T-helper 1 cell treated with Interleukin-12 subunit alpha and Interleukin-12 subunit beta and Interleukin-4 antibody, amounts not matched to agents 30 ng/mL and 1 ng/mL, for 36 hours (primary cell): ENCODE results near the gene ITPKB. TPM values are rescaled to one million over a fixed set of nuclear protein-coding genes. Genes with fewer than 3 reads are reported as not detected.

Source experiments
- intact Hi-C: fragments of 100-400 bp; cut with micrococcal nuclease; formaldehyde crosslinking; loops from one replicate; pipeline ENCODE4 v1.15.1; 2024
- total RNA-seq: library from RNA; stranded (reverse); gene quantifications from 2 replicates; pipeline ENCODE4 v1.2.3, GENCODE V29; 2022

Gene ITPKB
- total RNA-seq, 1 donor from 2014 or later, result 45.3 TPM

DNA sequence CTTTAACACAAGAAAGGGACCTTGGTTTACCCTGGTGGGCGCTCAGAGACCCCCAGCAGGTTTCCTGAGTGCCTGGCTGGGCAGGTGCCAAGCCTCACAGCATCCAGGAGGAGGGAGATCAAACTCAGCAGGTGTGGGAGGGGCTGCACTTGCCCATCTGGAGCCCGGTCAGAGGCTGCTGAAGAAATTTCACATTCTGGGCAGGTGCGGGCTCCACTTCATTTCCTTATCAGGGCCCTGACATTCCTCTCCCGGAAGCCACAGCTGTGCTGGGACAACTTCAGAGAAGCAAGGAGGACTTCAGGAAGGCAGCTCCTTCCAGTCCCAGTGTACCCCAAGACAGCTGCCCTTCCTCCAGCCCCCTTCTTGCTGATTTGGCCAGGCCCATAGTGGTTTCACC lies 82.9 kb downstream of the ITPKB start:
- intact Hi-C loops, result no loop called here

DNA sequence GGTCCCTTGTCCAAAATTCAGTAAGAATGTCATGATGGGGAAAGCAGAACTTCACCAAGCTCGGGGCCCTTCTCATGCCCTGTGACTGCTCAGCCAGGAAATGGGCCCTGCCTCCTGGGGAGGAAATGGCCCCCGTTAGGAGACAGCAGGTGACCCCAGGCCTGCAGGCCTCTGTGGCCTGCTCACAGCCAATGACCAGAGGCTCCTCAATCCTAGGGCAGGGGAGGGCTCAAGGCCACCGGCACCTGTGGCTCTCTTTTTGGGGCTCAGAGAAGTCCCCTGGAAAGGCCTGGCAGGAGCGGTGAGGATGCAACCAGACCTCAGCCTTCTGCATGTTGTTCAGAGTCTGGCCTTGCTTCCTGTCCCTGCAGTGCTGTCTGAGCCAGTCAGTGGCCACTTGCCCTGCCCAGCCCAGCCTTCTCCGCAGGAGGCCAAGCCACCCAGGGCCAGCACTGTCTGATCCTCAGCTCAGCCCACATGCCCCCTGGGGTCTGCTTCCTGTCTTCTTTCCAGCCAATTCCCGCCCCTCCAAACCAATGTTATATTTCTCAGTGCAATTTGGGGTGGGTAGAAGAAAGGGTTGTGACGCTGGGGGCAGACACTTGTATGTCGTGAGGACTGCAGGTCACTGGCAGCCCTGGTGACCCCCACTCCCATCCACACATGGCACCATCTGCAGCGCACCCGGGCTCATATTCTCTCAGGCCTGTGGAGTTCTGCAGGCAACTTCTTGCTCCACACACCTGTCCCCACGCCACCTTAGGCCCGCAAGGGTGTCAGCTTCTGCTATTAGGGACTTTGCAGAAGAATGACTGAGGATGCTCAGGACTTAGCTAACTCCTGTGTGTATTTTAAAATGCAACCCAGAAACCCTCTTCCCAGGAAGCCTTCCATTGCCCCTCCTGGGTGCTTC lies 83.6 kb downstream of the ITPKB start:
- intact Hi-C loops, result no loop called here

- intact Hi-C loops, result no loop called here
Measured at GRCh38 chr1:226654668-226655055, 84.4 kb downstream of the ITPKB start.

DNA sequence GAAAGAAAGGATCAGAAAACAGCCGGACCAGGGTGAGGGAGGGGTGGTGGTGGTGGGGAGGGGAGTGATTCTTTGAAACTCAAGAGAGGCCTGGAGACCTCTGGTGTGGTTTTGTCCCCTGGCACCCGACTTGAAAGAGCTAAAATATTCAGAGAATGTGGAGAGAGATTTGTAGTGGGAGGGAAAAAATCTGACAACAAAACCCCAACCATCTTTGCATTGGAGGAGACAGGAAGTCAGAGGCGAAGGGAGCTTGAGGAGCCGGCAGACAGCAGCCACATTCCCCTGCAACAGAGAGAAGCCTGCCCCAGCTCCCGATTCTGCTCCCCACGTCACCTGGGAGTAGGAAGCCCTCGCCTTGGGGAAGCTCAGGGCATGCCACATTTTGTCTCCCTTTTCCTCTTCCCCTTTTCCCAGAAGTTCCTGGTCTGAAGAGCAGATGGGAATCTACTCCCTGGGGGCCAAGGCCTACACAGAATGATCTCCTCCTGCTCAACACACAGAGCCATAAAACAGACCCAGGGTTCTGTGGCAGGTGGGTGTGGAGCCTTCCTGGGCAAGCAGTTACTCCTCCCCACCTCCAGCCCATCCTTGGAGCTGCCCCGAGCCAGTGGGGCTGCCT lies 84.9 kb downstream of the ITPKB start:
- intact Hi-C loops, result no loop called here

- intact Hi-C loops, result loop anchor here (1.0 to 2.0 kb wide), 7 partner anchors 10 to 320 kb away; partner anchors contain the start of gene ITPKB
Measured at GRCh38 chr1:226653311-226653921, 85.7 kb downstream of the ITPKB start.

- intact Hi-C loops, result loop anchor here (1.0 to 2.0 kb wide), 7 partner anchors 9 to 319 kb away; partner anchors contain the start of gene ITPKB
Measured at GRCh38 chr1:226652613-226653012, 86.5 kb downstream of the ITPKB start.

- intact Hi-C loops, result loop anchor here (2.0 kb wide), 2 partner anchors 51 to 87 kb away; partner anchors contain the start of gene ITPKB
Measured at GRCh38 chr1:226651732-226652105, 87.4 kb downstream of the ITPKB start.

- intact Hi-C loops, result no loop called here
Measured at GRCh38 chr1:226651041-226651731, 87.9 kb downstream of the ITPKB start.

GRCh38 chr1:226650236-226650841 lies 88.7 kb downstream of the ITPKB start:
- intact Hi-C loops, result no loop called here

GRCh38 chr1:226649780-226650179 lies 89.3 kb downstream of the ITPKB start:
- intact Hi-C loops, result loop anchor here (1.0 kb wide), 1 partner anchor 179 kb away; no protein-coding TSS in a partner anchor

GRCh38 chr1:226649244-226649643 lies 89.8 kb downstream of the ITPKB start:
- intact Hi-C loops, result loop anchor here (1.0 kb wide), 1 partner anchor 179 kb away; no protein-coding TSS in a partner anchor

- intact Hi-C loops, result no loop called here
Measured at GRCh38 chr1:226648421-226648820, 90.7 kb downstream of the ITPKB start.

DNA sequence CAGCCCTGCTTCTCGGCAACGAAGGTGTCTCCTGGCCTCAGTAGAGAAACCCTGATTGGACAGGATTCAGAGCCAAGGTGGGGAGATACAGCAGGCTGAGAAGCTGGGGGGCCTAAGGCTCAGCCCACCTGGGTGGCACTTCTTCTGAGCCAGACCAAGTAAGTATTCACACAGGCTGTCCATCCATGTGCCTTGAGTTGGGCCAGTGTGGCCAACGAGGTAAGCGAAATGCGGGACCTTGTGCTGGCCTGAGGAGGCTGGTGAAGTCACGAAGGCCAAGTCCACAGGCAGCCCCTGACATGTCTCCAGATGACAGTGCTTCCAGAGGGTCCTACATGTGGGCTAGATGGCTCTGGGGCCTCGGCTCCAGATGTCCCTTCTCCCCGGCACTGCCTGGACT lies 91.4 kb downstream of the ITPKB start:
- intact Hi-C loops, result no loop called here

DNA sequence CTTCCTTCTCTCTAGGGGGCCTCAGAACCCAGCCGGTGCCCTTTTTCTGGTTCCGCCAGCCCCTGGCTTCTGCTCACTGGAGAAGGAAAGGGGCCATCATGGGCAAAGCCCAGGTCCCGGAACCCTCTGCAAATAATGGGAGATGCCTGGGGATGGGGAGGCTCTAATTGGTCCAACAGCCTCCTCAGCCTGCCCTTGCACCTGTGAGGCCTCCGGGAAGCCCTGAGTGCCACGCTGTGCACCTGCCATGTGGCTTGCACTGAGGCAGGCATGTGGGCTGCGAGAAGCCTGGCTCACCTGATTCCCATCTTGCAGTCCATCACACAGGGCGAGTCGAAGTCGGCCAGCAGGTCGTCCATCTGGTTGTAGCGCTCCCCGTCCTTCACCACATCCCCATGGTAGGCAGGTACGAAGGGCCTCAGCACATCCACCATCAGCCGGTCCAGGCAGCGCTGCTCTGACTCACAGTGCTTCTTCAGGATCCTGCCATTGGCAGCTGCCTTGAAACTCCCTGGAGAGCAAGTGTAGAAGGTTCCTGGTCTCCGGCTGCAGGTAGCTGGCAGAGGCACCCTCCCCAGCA lies 92.1 kb downstream of the ITPKB start:
- intact Hi-C loops, result no loop called here

DNA sequence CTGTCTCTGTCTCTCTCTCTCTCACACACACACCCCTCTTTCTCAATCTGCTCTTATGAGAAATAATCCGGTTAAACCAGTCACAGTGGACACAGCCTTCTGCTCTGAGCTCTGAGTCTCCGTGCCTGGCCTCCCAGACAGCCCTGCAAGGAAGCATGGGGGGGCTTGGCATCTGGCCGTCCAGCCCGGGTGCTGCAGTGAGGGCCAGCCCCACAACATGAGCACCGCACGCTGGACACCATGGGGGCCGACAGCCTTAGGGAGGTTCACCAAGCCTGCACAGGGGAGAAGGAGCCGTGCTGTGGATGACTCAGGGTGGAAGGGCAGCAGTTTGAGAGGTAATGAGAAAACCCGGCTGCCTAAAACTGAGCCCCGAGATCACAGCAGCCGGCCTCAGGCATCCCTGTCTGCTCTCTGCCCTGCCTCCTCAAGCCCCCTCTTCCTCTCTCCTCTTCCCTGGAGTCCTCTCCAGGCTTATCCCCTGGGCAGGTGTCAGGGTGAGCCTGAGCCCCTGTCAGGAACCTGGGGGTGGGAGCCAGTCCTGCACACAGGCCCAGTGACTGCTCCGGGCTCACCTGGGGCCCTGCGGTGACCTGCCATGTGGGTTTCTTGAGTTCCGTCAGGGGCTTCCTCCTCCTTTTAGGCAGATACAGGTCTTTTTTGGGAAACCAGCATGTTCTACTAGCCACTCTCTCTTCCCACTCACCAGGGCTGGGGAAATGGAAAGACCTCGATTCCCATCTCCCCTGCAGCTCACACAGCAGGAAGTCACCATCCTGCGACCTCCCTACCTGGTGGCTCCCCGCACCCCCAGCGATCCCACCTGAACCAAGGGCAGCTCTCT lies 92.8 kb downstream of the ITPKB start:
- intact Hi-C loops, result no loop called here

- intact Hi-C loops, result no loop called here
Measured at GRCh38 chr1:226645279-226645976, 93.7 kb downstream of the ITPKB start.

DNA sequence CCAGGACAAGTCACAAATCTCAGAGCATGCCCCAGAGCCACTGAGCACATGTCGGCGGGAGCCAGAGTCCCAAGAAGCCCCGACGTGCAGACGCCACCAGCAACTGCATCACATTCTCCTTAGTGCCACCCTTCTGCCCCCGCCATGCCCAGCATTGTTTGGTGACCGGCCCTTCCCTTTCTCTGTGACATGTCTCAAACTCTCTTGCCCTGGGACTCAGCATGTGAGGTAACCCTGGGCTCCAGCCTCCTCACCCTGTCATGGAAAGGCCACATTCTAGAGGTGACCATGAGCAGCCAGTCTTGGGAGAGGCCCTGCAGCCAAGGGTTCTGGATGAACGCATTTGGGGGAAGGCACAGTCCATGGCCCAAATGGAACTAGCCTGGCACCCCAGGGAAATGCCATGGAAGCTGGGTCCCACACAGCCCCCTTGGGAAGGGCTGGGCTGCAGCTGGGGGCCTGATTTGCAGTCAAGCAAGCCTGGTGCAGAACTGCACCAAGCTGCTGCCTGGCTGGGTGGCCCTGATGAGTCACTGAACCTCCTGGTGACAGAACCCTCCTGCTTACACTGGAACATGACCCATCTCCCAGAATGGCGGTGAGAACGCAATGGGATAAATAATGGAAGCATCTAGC lies 94.4 kb downstream of the ITPKB start:
- intact Hi-C loops, result no loop called here
